A673 (cell line): ENCODE measurements around the gene NEB. TPM values are rescaled to one million over a fixed set of nuclear protein-coding genes. Genes with fewer than 3 reads are reported as not detected.

Experiments
- BruUV-seq: library from RNA; stranded (reverse); fragments of 400-500 nt; replicated peaks from 2 replicates; lab custom pipeline; 2021; lab: Mats Ljungman, UMichigan
- CTCF ChIA-PET: fragments of 300-600 bp; sonication (Branson Sonifier 250); formaldehyde crosslinking; loops from one replicate; lab custom pipeline; 2022; ENCODE audit warnings: antibody characterized with exemption; lab: Charles Lee
- POLR2A ChIA-PET: fragments of 300-600 bp; sonication (Branson Sonifier 250); formaldehyde crosslinking; loops from one replicate; lab custom pipeline; 2022; ENCODE audit warnings: antibody characterized with exemption; ENCODE audit not compliant: low non-redundant PET; lab: Charles Lee
- DNase-seq: peaks from one replicate; pipeline ENCODE4 v3.0.0-alpha.2; 2015; ENCODE audit warnings: low spot score
- H3K27ac ChIP-seq: fragments of 200-600 bp; sonication (generic); 2 replicates; pipeline ENCODE4 v1.5.1; 2016; ENCODE audit warnings: mixed run types, low read depth, mild to moderate bottlenecking, mixed read lengths, antibody characterized with exemption, low read length; ENCODE audit not compliant: poor library complexity, severe bottlenecking
- H3K27me3 ChIP-seq: fragments of 200-600 bp; sonication (generic); replicated peaks from 2 replicates; pipeline ENCODE4 v1.6.1; 2017; ENCODE audit warnings: mixed run types, low read depth, mild to moderate bottlenecking, mixed read lengths, antibody characterized with exemption, low read length; ENCODE audit not compliant: insufficient read depth, poor library complexity
- H3K36me3 ChIP-seq: fragments of 200-600 bp; sonication (generic); 2 replicates; pipeline ENCODE4 v1.6.1; 2016; ENCODE audit warnings: mixed run types, mild to moderate bottlenecking, mixed read lengths, antibody characterized with exemption, low read length; ENCODE audit not compliant: insufficient read depth, poor library complexity, severe bottlenecking
- H3K4me1 ChIP-seq: fragments of 200-600 bp; sonication (generic); 2 replicates; pipeline ENCODE4 v1.6.1; 2017; ENCODE audit warnings: mixed run types, mild to moderate bottlenecking, mixed read lengths, antibody characterized with exemption, low read length; ENCODE audit not compliant: insufficient read depth, poor library complexity, severe bottlenecking
- H3K4me3 ChIP-seq: fragments of 200-600 bp; sonication (generic); 2 replicates; pipeline ENCODE4 v1.5.1; 2016; ENCODE audit warnings: low read depth, mixed run types, mild to moderate bottlenecking, mixed read lengths, low read length; ENCODE audit not compliant: poor library complexity, severe bottlenecking
- H3K9me3 ChIP-seq: fragments of 200-600 bp; sonication (generic); 2 replicates; pipeline ENCODE4 v1.6.1; 2016; ENCODE audit warnings: mixed run types, low read depth, mild to moderate bottlenecking, mixed read lengths, antibody characterized with exemption, low read length; ENCODE audit not compliant: poor library complexity, severe bottlenecking
- EZH2 ChIP-seq: fragments of 200-600 bp; sonication (generic); IDR thresholded peaks from 2 replicates; pipeline ENCODE4 v1.6.1; 2017; ENCODE audit warnings: borderline replicate concordance, low read depth, mild to moderate bottlenecking, mixed read lengths, antibody characterized with exemption, low read length; ENCODE audit not compliant: poor library complexity, severe bottlenecking
- intact Hi-C: fragments of 100-400 bp; cut with micrococcal nuclease; formaldehyde crosslinking; loops from one replicate; pipeline ENCODE4 v1.10.0; 2022; ENCODE audit not compliant: unreplicated experiment
- total RNA-seq: library from RNA; stranded (reverse); gene quantifications from 2 replicates; pipeline ENCODE4 v1.2.3, GENCODE V29; 2021
- TF ChIP-seq, protein P1 (sequence below): fragments of 300-800, 200-600 bp; sonication (generic); conservative IDR thresholded peaks from 2 replicates; pipeline ENCODE4 v1.5.1; 2017; ENCODE audit warnings: low read depth, mild to moderate bottlenecking, antibody characterized with exemption, low read length, moderate library complexity, mixed read lengths

The NEB gene
- total RNA-seq, 1 experiment from 2014 or later, result 7.0 TPM

DNA sequence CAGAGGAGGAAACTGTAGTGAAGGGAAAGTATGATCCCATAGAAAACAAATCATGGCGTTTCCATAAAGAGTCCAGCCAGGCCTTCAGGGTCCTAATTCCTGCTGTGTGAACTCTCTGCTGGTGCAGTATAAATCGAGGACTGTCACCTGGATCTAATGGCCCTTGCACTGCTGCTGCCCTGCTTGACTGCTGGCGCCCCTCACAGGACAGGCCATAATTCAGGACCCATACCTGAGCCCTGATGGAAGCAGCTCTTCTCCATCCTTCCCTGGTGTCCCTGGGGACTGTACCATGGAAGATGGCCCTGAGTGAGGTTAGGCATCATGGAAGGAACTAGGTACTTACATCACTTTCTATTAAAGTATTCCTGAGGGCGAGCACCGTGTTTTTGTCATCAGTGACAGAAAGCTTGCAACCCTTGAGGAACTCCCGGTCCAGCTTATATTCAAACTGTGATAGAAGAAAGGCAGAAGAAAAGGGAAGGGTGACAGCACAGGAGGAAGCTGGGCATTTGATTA is 207.6 kb downstream of the NEB start:
- no peak for DNase-seq
- POLR2A ChIA-PET, result no interaction called here
- CTCF ChIA-PET, result no interaction called here

DNA sequence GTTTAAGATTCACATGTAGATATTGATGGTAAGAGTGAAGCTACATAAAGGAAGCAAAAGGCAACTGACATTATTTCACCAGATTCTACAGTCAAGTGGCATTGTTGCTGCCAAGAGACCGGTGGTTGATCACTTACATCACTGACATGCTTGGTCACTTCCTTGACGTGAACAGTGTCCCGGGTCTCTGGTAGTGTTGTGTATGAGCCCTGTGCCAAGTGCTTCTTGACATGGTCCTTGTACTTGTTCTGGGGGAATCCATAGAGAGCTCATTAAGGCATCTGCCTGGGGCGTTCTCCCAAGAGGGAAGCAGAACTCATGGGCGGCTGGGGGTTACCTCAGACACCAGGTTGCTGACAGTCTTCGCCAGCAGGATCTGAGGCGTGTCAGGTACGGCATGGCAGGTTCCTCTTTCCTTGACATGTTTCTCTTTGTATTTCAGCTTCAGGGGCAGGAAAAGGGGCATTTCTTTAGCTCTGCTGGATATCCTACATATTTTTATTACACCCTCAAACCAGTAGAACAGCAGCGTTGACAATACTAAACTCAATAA is 208.4 kb downstream of the NEB start:
- Histone ChIP-seq H3K27me3 (no peaks in the 10 kb centered on the region), H3K36me3 (no peaks in the 10 kb centered on the region), H3K9me3 (no peaks in the 10 kb centered on the region), H3K4me1 (no peaks in the 10 kb centered on the region), H3K27ac (no peak overlapping the region), H3K4me3 (no peak overlapping the region)
- no peak for DNase-seq
- TF ChIP-seq, protein P1, sequence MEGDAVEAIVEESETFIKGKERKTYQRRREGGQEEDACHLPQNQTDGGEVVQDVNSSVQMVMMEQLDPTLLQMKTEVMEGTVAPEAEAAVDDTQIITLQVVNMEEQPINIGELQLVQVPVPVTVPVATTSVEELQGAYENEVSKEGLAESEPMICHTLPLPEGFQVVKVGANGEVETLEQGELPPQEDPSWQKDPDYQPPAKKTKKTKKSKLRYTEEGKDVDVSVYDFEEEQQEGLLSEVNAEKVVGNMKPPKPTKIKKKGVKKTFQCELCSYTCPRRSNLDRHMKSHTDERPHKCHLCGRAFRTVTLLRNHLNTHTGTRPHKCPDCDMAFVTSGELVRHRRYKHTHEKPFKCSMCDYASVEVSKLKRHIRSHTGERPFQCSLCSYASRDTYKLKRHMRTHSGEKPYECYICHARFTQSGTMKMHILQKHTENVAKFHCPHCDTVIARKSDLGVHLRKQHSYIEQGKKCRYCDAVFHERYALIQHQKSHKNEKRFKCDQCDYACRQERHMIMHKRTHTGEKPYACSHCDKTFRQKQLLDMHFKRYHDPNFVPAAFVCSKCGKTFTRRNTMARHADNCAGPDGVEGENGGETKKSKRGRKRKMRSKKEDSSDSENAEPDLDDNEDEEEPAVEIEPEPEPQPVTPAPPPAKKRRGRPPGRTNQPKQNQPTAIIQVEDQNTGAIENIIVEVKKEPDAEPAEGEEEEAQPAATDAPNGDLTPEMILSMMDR, result no peak
- no peak for TF ChIP-seq EZH2
- no TSS peak for BruUV-seq
- CTCF ChIA-PET, result no interaction called here
- POLR2A ChIA-PET, result no interaction called here
- intact Hi-C loops, result no loop called here

More for the DNA sequence above, 207.6 kb downstream of the NEB start:
- H3K27ac ChIP-seq, result no peak overlapping the region
- no TSS peak for BruUV-seq
- H3K4me1 ChIP-seq, result no peaks in the 10 kb centered on the region
- no peaks in the 10 kb centered on the region for H3K9me3 ChIP-seq
- no peaks in the 10 kb centered on the region for H3K36me3 ChIP-seq
- no peak for TF ChIP-seq EZH2
- TF ChIP-seq, protein P1, result no peak
- H3K27me3 ChIP-seq, result no peaks in the 10 kb centered on the region
- intact Hi-C loops, result no loop called here
- no peak overlapping the region for H3K4me3 ChIP-seq

DNA sequence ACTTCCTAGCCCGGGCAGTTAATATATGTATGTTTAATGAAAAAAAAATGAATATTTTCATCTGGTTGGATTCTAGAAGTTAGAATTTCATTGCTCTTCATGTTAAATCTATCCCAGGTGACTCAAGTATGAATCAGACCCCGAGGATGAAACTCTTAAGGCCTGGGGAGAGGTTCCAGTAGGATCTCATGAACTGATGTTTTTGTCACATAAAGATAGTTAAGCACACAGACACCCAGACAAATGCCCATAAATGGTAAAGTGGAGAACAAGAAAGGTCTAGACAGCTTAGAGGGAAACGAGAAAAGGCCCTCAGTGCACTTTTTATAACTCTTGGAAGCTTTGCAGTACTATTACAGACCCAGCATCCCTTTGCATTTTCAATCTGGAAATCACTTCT is 210.4 kb downstream of the NEB start:
- no peak for DNase-seq
- BruUV-seq, result no TSS peak
- CTCF ChIA-PET, result no interaction called here
- POLR2A ChIA-PET, result no interaction called here
- Histone ChIP-seq H3K4me1 (no peaks in the 10 kb centered on the region), H3K36me3 (no peaks in the 10 kb centered on the region), H3K4me3 (no peak overlapping the region), H3K9me3 (no peaks in the 10 kb centered on the region), H3K27me3 (no peaks in the 10 kb centered on the region), H3K27ac (no peak overlapping the region)
- TF ChIP-seq, protein P1, result no peak
- TF ChIP-seq EZH2, result no peak
- intact Hi-C loops, result no loop called here
